ENCODE results near the gene ALDH3B2.
"Not testable (repeated sequence)": the region's sequence is repeated elsewhere in the genome, so short reads cannot be mapped to it uniquely, and the experiment has no call there.

Gene ALDH3B2

GRCh38 chr11:67663532-67664212, 10.8 kb downstream of the ALDH3B2 start:
- H3K4me3 ChIP-seq (ENCODE audit: low read length) = no peak overlapping the region
- no peak for TF ChIP-seq CTCF (conservative IDR thresholded peaks at IDR 0.05; ENCODE audit: low read length)
- DNase-seq (ENCODE audit: low read depth) = no peak

GRCh38 chr11:67662835-67663531, 11.4 kb downstream of the ALDH3B2 start:
- DNase-seq (ENCODE audit: low read depth) = no peak
- H3K4me3 ChIP-seq (ENCODE audit: low read length) = no peak overlapping the region
- no peak for TF ChIP-seq CTCF (conservative IDR thresholded peaks at IDR 0.05; ENCODE audit: low read length)

- H3K4me3 ChIP-seq (ENCODE audit: low read length) = no peak overlapping the region
- no peak for TF ChIP-seq CTCF (conservative IDR thresholded peaks at IDR 0.05; ENCODE audit: low read length)
- DNase-seq (ENCODE audit: low read depth) = no peak
These were observed 12.1 kb downstream of the ALDH3B2 start for GRCh38 chr11:67662142-67662834.

- not testable (repeated sequence) for DNase-seq (ENCODE audit: low read depth); H3K4me3 ChIP-seq (ENCODE audit: low read length)
These were observed 13.7 kb downstream of the ALDH3B2 start for GRCh38 chr11:67660752-67661151.

- DNase-seq (ENCODE audit: low read depth); H3K4me3 ChIP-seq (ENCODE audit: low read length): not testable (repeated sequence)
These were observed 14.7 kb downstream of the ALDH3B2 start for GRCh38 chr11:67659651-67660165.

GRCh38 chr11:67657300-67657699, 17.1 kb downstream of the ALDH3B2 start:
- TF ChIP-seq CTCF (conservative IDR thresholded peaks at IDR 0.05; ENCODE audit: low read length) = no peak
- H3K4me3 ChIP-seq (ENCODE audit: low read length) = no peak overlapping the region
- no peak for DNase-seq (ENCODE audit: low read depth)

- no peak for TF ChIP-seq CTCF (conservative IDR thresholded peaks at IDR 0.05; ENCODE audit: low read length)
- peak; percentile 15 for DNase-seq (ENCODE audit: low read depth)
- no peak overlapping the region for H3K4me3 ChIP-seq (ENCODE audit: low read length)
These were observed 18.0 kb downstream of the ALDH3B2 start for GRCh38 chr11:67656278-67656922.
